GM19239 (cell line): ENCODE measurements around the gene CHST15.
"Not testable (repeated sequence)": the region's sequence is repeated elsewhere in the genome, so short reads cannot be mapped to it uniquely, and the experiment has no call there.

Experiments
- DNase-seq: peaks from one replicate; pipeline ENCODE4 v3.0.0; 2011; ENCODE audit warnings: low spot score; ENCODE audit not compliant: insufficient read length
- FAIRE-seq: peaks from 2 replicates; lab custom pipeline; 2011; peaks lifted over from hg19 to GRCh38; lab: Jason Lieb, UNC

Gene CHST15

GRCh38 chr10:124100651-124101050 lies 7.3 kb upstream of the CHST15 start:
- DNase-seq, FAIRE-seq: not testable (repeated sequence)

- no peak for FAIRE-seq
- no peak for DNase-seq
Measured at GRCh38 chr10:124100124-124100523, 6.7 kb upstream of the CHST15 start.

DNA sequence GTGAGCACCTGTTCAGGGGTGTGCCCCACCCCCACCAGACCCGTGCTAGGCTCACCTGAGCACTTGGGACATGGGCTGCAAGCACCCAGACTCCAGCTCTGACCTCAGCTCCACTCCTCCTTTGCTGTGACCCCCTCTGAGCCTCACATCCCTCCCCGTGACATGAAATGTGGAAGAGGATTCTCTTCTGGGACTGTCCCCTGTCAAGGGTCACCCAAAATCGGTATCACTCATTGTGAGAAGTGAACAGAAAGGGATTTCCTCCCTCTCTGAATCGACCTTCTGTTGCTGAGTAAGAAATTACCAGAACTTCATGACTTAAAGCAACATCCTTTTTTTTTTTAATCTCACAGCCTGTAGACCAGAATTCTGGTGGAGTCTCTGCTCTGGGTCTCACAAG lies 6.2 kb upstream of the CHST15 start:
- no peak for FAIRE-seq
- no peak for DNase-seq

DNA sequence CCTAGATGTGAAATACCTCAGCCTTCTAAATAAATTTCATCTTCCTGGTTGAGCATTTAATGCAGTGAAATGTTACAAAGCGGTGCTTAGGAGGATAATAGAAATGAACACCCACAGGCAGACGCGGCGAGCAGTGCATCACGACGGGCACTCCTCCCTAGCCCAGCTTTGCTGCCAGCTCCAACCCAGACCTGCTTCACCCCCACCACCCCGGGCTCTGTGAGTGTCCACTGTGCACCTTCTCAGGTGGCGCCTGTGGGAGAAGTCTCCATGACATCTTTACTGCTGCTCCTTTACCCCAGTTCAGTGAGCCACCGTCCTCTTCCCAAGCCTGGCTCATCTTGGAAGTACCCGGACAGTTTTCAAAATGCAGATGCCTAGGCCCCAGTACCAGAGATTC lies 5.2 kb upstream of the CHST15 start:
- DNase-seq (no peak), FAIRE-seq (no peak)

DNA sequence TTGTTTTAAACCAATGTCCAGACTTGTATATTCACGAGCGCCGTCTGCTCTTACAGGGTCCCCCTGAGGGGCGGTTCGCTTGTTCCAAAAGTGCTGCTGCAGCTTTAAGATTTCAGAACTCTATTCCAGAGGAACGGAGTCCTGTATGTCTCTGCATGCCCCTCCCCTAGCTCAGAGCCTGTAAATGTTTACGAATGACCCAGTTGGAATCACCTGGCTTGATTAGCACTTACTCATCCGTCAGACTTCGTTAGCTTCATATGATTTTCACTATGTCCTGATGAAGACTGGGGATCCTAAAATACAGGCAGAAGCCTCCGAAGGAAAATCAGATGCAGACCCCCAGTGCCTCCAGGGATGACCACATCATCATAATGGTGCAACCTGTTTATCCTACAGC lies 4.5 kb upstream of the CHST15 start:
- DNase-seq (no peak), FAIRE-seq (no peak)

- no peak for DNase-seq
- FAIRE-seq = no peak
Measured at GRCh38 chr10:124096494-124096893, 3.1 kb upstream of the CHST15 start.

GRCh38 chr10:124095801-124096200 lies 2.4 kb upstream of the CHST15 start:
- DNase-seq, FAIRE-seq: not testable (repeated sequence)

- no peak for DNase-seq
- FAIRE-seq = no peak
Measured at GRCh38 chr10:124095096-124095495, 1.7 kb upstream of the CHST15 start.

- FAIRE-seq = no peak
- DNase-seq = no peak
Measured at GRCh38 chr10:124094419-124094785, 1.0 kb upstream of the CHST15 start.

GRCh38 chr10:124093774-124094418 lies 498 bp upstream of the CHST15 start:
- not testable (repeated sequence) for FAIRE-seq, DNase-seq

GRCh38 chr10:124092250-124092859 lies 1.0 kb downstream of the CHST15 start:
- FAIRE-seq (no peak), DNase-seq (peak; percentile 62)

DNA sequence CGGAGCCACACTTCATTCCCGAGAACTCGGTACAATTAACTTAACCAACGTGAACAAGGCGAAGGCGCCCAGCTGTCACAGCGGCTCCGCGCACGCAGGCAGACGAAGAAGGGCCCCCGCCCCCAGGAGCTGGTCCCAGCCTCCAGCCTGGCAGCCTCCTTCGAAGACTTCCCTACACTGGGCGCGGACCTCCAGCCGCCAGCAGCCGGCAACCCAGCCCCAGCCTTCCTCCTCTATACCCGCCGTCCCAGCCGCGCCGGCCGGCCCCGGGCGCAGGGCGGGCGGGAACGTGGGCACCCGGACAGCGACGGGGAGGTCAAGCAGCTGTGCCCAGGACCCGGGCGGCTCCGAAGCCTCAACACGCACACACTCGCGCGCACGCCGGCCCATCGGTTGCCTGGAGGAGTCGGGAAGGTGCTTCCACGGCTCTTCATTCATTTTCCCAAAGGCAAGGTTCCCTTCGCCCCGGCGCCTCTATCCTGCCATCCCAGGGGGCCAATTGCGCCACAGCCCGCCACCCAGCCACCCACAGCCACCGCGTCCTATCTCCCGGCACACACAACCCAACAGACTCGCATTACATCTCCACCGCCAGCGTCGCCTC lies 1.6 kb downstream of the CHST15 start:
- FAIRE-seq = no peak
- DNase-seq = no peak

- FAIRE-seq = no peak
- no peak for DNase-seq
Measured at GRCh38 chr10:124090601-124091209, 2.7 kb downstream of the CHST15 start.

DNA sequence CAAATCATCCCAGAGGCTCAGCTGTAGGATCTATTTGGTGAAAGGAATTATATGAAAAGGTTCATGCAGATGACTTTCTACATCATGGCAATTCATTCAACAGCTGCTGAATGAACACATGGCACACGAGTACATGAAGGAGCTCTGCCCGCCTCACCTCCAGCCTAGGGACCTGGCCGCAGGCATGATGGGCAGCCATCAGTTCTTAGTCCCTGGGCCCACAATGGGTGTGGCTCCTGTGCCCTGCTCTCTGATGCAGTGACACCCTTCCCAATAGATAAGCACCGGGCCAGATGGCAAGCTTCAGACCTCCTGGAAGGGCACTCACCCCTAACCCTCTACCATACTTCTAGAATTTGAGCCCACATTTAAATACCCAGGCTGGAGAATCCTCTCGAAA lies 3.5 kb downstream of the CHST15 start:
- no peak for FAIRE-seq

DNA sequence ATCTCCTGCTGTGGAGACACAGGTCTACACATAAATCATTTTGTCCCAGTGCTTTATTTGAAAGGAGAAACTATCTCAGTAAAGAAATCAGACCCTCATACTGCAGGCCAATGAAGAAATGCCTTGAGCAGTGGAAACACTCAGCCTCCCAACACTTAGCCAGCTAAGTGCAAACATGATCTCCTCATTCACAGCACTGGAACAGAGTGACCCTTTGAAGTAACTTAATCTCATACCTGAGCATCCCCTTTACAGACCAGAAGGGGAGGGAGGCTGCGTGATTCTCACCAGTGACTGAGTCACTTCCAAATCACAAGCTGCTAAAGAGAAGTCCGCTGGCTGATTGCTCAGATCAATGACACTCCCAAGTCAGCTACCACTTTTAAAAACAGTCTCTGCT lies 4.5 kb downstream of the CHST15 start:
- DNase-seq (no peak), FAIRE-seq (no peak)

More for the DNA sequence above, 3.5 kb downstream of the CHST15 start:
- no peak for DNase-seq

- FAIRE-seq = no peak
Measured at GRCh38 chr10:124087672-124088634, 5.4 kb downstream of the CHST15 start.

GRCh38 chr10:124086787-124087671 lies 6.4 kb downstream of the CHST15 start:
- FAIRE-seq (no peak), DNase-seq (no peak)

More at GRCh38 chr10:124087672-124088634, 5.4 kb downstream of the CHST15 start:
- DNase-seq = no peak

- DNase-seq = no peak
- FAIRE-seq = no peak
Measured at GRCh38 chr10:124086097-124086710, 7.2 kb downstream of the CHST15 start.

DNA sequence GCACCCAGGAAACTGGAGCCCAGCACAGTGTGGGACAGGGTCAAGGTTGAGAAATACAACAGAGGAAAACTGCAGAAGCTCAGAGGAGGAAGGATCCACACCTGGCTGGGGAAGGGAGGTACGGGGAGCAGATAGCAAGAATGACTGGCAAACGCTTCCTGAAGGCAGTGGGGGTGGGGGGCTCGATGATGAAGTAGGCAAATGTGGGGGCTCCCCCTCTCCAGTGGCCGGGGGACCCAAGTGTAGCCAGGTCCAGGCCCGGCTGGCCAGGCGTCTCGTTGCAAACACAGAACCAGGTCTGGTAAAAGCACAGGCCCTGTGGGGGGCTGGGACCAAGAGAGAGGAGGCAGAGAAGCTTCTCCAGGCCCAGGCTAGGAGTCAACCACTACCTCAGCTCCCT lies 7.7 kb downstream of the CHST15 start:
- FAIRE-seq (no peak), DNase-seq (no peak)
